SK-N-SH treated with all-trans-retinoic acid at 6 μM for 48 hours (cell line): Measurements from ENCODE around the gene LSM4.

Experiments
- ESRRG ChIP-seq: fragments of 250-450 bp; sonication (Bioruptor Pico); IDR thresholded peaks from 2 replicates; pipeline ENCODE4 v1.6.1; 2021; ENCODE audit warnings: mild to moderate bottlenecking
- GLIS3 ChIP-seq: fragments of 250-450 bp; sonication (Bioruptor Pico); IDR thresholded peaks from 2 replicates; pipeline ENCODE4 v1.5.0; 2020; ENCODE audit warnings: mild to moderate bottlenecking, moderate library complexity
- ZNF8 ChIP-seq: fragments of 450-650 bp; formaldehyde crosslinking; IDR thresholded peaks from 2 replicates; pipeline ENCODE4 v1.5.0; 2020; ENCODE audit warnings: mild to moderate bottlenecking, moderate library complexity
- TF ChIP-seq, protein P1 (sequence below): fragments of 250-450 bp; sonication (Bioruptor Pico); IDR thresholded peaks from 2 replicates; pipeline ENCODE4 v1.8.0; 2021; ENCODE audit warnings: low read depth, mild to moderate bottlenecking, moderate library complexity, borderline replicate concordance

DNA sequence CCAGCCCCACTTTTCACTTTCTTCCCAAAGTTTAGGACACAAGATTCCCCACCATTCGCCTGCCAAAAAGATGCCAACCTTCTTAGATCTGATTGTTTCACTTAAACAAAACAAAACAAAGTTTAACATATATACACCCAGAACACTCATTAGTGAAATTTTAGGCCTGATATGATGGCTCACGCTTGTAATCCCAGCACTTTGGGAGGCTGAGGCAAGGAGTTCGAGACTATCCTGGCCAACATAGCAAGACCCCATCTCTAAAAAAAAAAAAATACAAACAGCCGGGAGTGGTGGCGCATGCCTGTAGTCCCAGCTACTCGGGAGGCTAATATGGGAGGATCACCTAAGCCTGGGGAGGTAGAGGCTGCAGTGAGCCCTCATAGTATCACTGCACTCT, 22.4 kb upstream of the LSM4 start:
- TF ChIP-seq GLIS3 (CRISPR knock-in tag) (no peak), ESRRG (CRISPR knock-in tag) (no peak), ZNF8 (CRISPR knock-in tag) (no peak)
- TF ChIP-seq, protein P1, sequence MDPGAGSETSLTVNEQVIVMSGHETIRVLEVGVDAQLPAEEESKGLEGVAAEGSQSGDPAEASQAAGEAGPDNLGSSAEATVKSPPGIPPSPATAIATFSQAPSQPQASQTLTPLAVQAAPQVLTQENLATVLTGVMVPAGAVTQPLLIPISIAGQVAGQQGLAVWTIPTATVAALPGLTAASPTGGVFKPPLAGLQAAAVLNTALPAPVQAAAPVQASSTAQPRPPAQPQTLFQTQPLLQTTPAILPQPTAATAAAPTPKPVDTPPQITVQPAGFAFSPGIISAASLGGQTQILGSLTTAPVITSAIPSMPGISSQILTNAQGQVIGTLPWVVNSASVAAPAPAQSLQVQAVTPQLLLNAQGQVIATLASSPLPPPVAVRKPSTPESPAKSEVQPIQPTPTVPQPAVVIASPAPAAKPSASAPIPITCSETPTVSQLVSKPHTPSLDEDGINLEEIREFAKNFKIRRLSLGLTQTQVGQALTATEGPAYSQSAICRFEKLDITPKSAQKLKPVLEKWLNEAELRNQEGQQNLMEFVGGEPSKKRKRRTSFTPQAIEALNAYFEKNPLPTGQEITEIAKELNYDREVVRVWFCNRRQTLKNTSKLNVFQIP = no peak
